Mesothelial cell of epicardium (in vitro differentiated cells): Measurements from ENCODE around the gene SMIM9. TPM values are rescaled to one million over a fixed set of nuclear protein-coding genes. Genes with fewer than 3 reads are reported as not detected.
"Not testable (repeated sequence)": the region's sequence is repeated elsewhere in the genome, so short reads cannot be mapped to it uniquely, and the experiment has no call there.

Experiments
- DNase-seq, 2 experiments: peaks; one replicate each; pipeline ENCODE4 v3.0.0; 2021; ENCODE audit warnings: low spot score in 2 of 2; ENCODE audit not compliant: unreplicated experiment in 2 of 2
- H3K27ac Mint-ChIP-seq: 2 replicates; pipeline ENCODE4 v1.8.0; 2021; ENCODE audit warnings: mixed read lengths
- H3K27me3 Mint-ChIP-seq: 2 replicates; pipeline ENCODE4 v1.8.0; 2021; ENCODE audit warnings: low read depth, mixed read lengths
- H3K36me3 Mint-ChIP-seq: 2 replicates; pipeline ENCODE4 v1.8.0; 2021; ENCODE audit warnings: mixed read lengths
- H3K4me1 Mint-ChIP-seq: 2 replicates; pipeline ENCODE4 v1.8.0; 2021; ENCODE audit warnings: mixed read lengths
- H3K4me3 Mint-ChIP-seq: 2 replicates; pipeline ENCODE4 v1.8.0; 2021; ENCODE audit warnings: mild to moderate bottlenecking, moderate library complexity, mixed read lengths
- H3K9me3 Mint-ChIP-seq: 2 replicates; pipeline ENCODE4 v1.8.0; 2021; ENCODE audit warnings: mixed read lengths
- CTCF ChIP-seq: fragments of 200-600 bp; sonication (generic); IDR thresholded peaks from one replicate; pipeline ENCODE4 v1.5.0; 2021; ENCODE audit warnings: antibody characterized with exemption; ENCODE audit not compliant: unreplicated experiment
- total RNA-seq: library from RNA; stranded (reverse); gene quantifications from 3 replicates; pipeline ENCODE4 v1.2.1, GENCODE V29; 2021

Gene SMIM9
- total RNA-seq, 1 donor from 2014 or later: not detected

- no peaks in the 10 kb centered on the region for H3K36me3 Mint-ChIP-seq
- no peak overlapping the region for H3K27ac Mint-ChIP-seq
- peaks cover 2% of the 10 kb centered on the region for H3K27me3 Mint-ChIP-seq
- DNase-seq: no peak
- no peak for TF ChIP-seq CTCF
- no peaks in the 10 kb centered on the region for H3K4me1 Mint-ChIP-seq
- H3K9me3 Mint-ChIP-seq: peaks cover 38% of the 10 kb centered on the region
- H3K4me3 Mint-ChIP-seq: no peak overlapping the region
Observed at GRCh38 chrX:154827194-154828015, 7.1 kb downstream of the SMIM9 start.

GRCh38 chrX:154825586-154825985, 8.9 kb downstream of the SMIM9 start:
- H3K27ac Mint-ChIP-seq, H3K27me3 Mint-ChIP-seq, DNase-seq, H3K36me3 Mint-ChIP-seq, H3K4me1 Mint-ChIP-seq, H3K4me3 Mint-ChIP-seq: not testable (repeated sequence)
- H3K9me3 Mint-ChIP-seq: peaks cover 34% of the 10 kb centered on the region

GRCh38 chrX:154824638-154825037, 9.8 kb downstream of the SMIM9 start:
- no peak overlapping the region for H3K27ac Mint-ChIP-seq
- H3K4me3 Mint-ChIP-seq: no peak overlapping the region
- TF ChIP-seq CTCF: no peak
- H3K36me3 Mint-ChIP-seq: no peaks in the 10 kb centered on the region
- peaks cover 30% of the 10 kb centered on the region for H3K9me3 Mint-ChIP-seq
- DNase-seq: no peak
- H3K27me3 Mint-ChIP-seq: no peaks in the 10 kb centered on the region
- no peaks in the 10 kb centered on the region for H3K4me1 Mint-ChIP-seq

- DNase-seq: no peak
- H3K27me3 Mint-ChIP-seq: no peaks in the 10 kb centered on the region
- no peaks in the 10 kb centered on the region for H3K36me3 Mint-ChIP-seq
- H3K4me3 Mint-ChIP-seq: no peak overlapping the region
- TF ChIP-seq CTCF: no peak
- H3K27ac Mint-ChIP-seq: no peak overlapping the region
- H3K9me3 Mint-ChIP-seq: peaks cover 23% of the 10 kb centered on the region
- no peaks in the 10 kb centered on the region for H3K4me1 Mint-ChIP-seq
Observed at GRCh38 chrX:154822029-154822428, 12.4 kb downstream of the SMIM9 start.

GRCh38 chrX:154821523-154821922, 12.9 kb downstream of the SMIM9 start:
- Mint-ChIP-seq H3K4me1 (no peaks in the 10 kb centered on the region), H3K36me3 (no peaks in the 10 kb centered on the region), H3K4me3 (no peak overlapping the region), H3K9me3 (peaks cover 21% of the 10 kb centered on the region), H3K27me3 (no peaks in the 10 kb centered on the region), H3K27ac (no peak overlapping the region)
- TF ChIP-seq CTCF: no peak
- DNase-seq: no peak

GRCh38 chrX:154819771-154820341, 14.6 kb downstream of the SMIM9 start:
- peaks cover 18% of the 10 kb centered on the region for H3K9me3 Mint-ChIP-seq
- H3K4me1 Mint-ChIP-seq: no peaks in the 10 kb centered on the region
- no peak overlapping the region for H3K4me3 Mint-ChIP-seq
- DNase-seq: no peak
- H3K27me3 Mint-ChIP-seq: no peaks in the 10 kb centered on the region
- no peak overlapping the region for H3K27ac Mint-ChIP-seq
- TF ChIP-seq CTCF: no peak
- no peaks in the 10 kb centered on the region for H3K36me3 Mint-ChIP-seq
